ENCODE data around the gene SYT3.

The SYT3 gene

DNA sequence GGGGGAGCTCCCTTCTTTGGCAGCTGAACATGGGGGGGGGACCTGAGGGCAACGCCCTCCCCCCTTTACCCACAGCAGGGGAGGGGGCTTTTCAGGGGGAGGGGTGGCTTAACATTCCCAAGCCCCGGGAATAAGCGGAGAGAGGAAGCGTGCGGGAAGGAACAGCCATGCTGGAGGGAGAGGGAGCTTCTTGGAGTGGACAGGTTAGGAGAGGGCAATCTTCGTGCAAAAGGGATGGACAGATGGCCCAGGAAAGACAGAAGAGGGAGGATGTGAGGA, 20.3 kb upstream of the SYT3 start:
- H3K79me2 ChIP-seq (ENCODE audit: insufficient read depth, low read length) = no peaks in the 10 kb centered on the region
- H3F3A ChIP-seq (ENCODE audit: insufficient read depth) = no peaks in the 10 kb centered on the region
- TF ChIP-seq, protein P1, sequence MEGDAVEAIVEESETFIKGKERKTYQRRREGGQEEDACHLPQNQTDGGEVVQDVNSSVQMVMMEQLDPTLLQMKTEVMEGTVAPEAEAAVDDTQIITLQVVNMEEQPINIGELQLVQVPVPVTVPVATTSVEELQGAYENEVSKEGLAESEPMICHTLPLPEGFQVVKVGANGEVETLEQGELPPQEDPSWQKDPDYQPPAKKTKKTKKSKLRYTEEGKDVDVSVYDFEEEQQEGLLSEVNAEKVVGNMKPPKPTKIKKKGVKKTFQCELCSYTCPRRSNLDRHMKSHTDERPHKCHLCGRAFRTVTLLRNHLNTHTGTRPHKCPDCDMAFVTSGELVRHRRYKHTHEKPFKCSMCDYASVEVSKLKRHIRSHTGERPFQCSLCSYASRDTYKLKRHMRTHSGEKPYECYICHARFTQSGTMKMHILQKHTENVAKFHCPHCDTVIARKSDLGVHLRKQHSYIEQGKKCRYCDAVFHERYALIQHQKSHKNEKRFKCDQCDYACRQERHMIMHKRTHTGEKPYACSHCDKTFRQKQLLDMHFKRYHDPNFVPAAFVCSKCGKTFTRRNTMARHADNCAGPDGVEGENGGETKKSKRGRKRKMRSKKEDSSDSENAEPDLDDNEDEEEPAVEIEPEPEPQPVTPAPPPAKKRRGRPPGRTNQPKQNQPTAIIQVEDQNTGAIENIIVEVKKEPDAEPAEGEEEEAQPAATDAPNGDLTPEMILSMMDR (IDR thresholded peaks at IDR 0.05; ENCODE audit: insufficient read depth, low read length, poor library complexity, severe bottlenecking) = no peak
- no peak for TF ChIP-seq EZH2phosphoT487 (conservative IDR thresholded peaks at IDR 0.05; ENCODE audit: low read length)
- no peaks in the 10 kb centered on the region for H3K27me3 ChIP-seq (ENCODE audit: low read length)
- no peaks in the 10 kb centered on the region for H3K9me3 ChIP-seq (ENCODE audit: insufficient read depth, low read length)
- H3K4me2 ChIP-seq (ENCODE audit: low read depth, low read length, poor library complexity, severe bottlenecking) = no peak overlapping the region
- no peak overlapping the region for H3K27ac ChIP-seq (ENCODE audit: low read depth, low read length)
- no peaks in the 10 kb centered on the region for H4K20me1 ChIP-seq (ENCODE audit: low read depth, low read length)
- no peak overlapping the region for H3K9ac ChIP-seq (ENCODE audit: low read length)
- H3K4me3 ChIP-seq (ENCODE audit: insufficient read depth, low read length, poor library complexity, severe bottlenecking) = no peak overlapping the region
- H3K9me2 ChIP-seq (replicated peaks; ENCODE audit: insufficient read depth, low read length) = no peaks in the 10 kb centered on the region
- H2AFZ ChIP-seq (ENCODE audit: low read depth, low read length, severe bottlenecking) = no peak overlapping the region
- no peaks in the 10 kb centered on the region for H3K36me3 ChIP-seq (ENCODE audit: low read length)

GRCh38 chr19:50659318-50660087, 19.8 kb upstream of the SYT3 start:
- H3K9me2 ChIP-seq (replicated peaks; ENCODE audit: insufficient read depth, low read length) = no peaks in the 10 kb centered on the region
- H3K27me3 ChIP-seq (ENCODE audit: low read length) = no peaks in the 10 kb centered on the region
- H3F3A ChIP-seq (ENCODE audit: insufficient read depth) = no peaks in the 10 kb centered on the region
- no peak overlapping the region for H3K27ac ChIP-seq (ENCODE audit: low read depth, low read length)
- no peak overlapping the region for H3K4me2 ChIP-seq (ENCODE audit: low read depth, low read length, poor library complexity, severe bottlenecking)
- H3K9ac ChIP-seq (ENCODE audit: low read length) = no peak overlapping the region
- no peak overlapping the region for H3K4me3 ChIP-seq (ENCODE audit: insufficient read depth, low read length, poor library complexity, severe bottlenecking)
- no peaks in the 10 kb centered on the region for H3K9me3 ChIP-seq (ENCODE audit: insufficient read depth, low read length)
- no peaks in the 10 kb centered on the region for H3K79me2 ChIP-seq (ENCODE audit: insufficient read depth, low read length)
- H2AFZ ChIP-seq (ENCODE audit: low read depth, low read length, severe bottlenecking) = no peak overlapping the region
- H4K20me1 ChIP-seq (ENCODE audit: low read depth, low read length) = no peaks in the 10 kb centered on the region
- no peak for TF ChIP-seq EZH2phosphoT487 (conservative IDR thresholded peaks at IDR 0.05; ENCODE audit: low read length)
- TF ChIP-seq, protein P1 (IDR thresholded peaks at IDR 0.05; ENCODE audit: insufficient read depth, low read length, poor library complexity, severe bottlenecking) = no peak
- H3K36me3 ChIP-seq (ENCODE audit: low read length) = no peaks in the 10 kb centered on the region

- Histone ChIP-seq H3K79me2 (ENCODE audit: insufficient read depth, low read length) (no peaks in the 10 kb centered on the region), H2AFZ (ENCODE audit: low read depth, low read length, severe bottlenecking) (no peak overlapping the region), H3K36me3 (ENCODE audit: low read length) (no peaks in the 10 kb centered on the region), H3K9me2 (replicated peaks; ENCODE audit: insufficient read depth, low read length) (no peaks in the 10 kb centered on the region), H3K27ac (ENCODE audit: low read depth, low read length) (no peak overlapping the region), H3K4me3 (ENCODE audit: insufficient read depth, low read length, poor library complexity, severe bottlenecking) (no peak overlapping the region), H3K4me2 (ENCODE audit: low read depth, low read length, poor library complexity, severe bottlenecking) (no peak overlapping the region), H3K9ac (ENCODE audit: low read length) (no peak overlapping the region), H4K20me1 (ENCODE audit: low read depth, low read length) (no peaks in the 10 kb centered on the region), H3K27me3 (ENCODE audit: low read length) (no peaks in the 10 kb centered on the region), H3K9me3 (ENCODE audit: insufficient read depth, low read length) (no peaks in the 10 kb centered on the region), H3F3A (ENCODE audit: insufficient read depth) (no peaks in the 10 kb centered on the region)
- no peak for TF ChIP-seq EZH2phosphoT487 (conservative IDR thresholded peaks at IDR 0.05; ENCODE audit: low read length)
- TF ChIP-seq, protein P1 (IDR thresholded peaks at IDR 0.05; ENCODE audit: insufficient read depth, low read length, poor library complexity, severe bottlenecking) = no peak
Observed at GRCh38 chr19:50658441-50659317, 19.0 kb upstream of the SYT3 start.
